GM18511 (cell line): Measurements from ENCODE around the gene SERAC1.

Source experiments
- ATAC-seq: cut with Tn5 transposase; IDR thresholded peaks from one replicate; pipeline ENCODE4 v1.9.1; 2021; ENCODE audit warnings: mild to moderate bottlenecking, moderate library complexity; ENCODE audit not compliant: unreplicated experiment

Gene SERAC1

GRCh38 chr6:158124288-158124687 is 43.8 kb downstream of the SERAC1 start:
- ATAC-seq: no peak

GRCh38 chr6:158122048-158122447 is 46.0 kb downstream of the SERAC1 start:
- no peak for ATAC-seq

GRCh38 chr6:158121335-158121734 is 46.7 kb downstream of the SERAC1 start:
- ATAC-seq: no peak

- no peak for ATAC-seq
Measured at GRCh38 chr6:158118886-158119285, 49.2 kb downstream of the SERAC1 start.

- ATAC-seq: no peak
Measured at GRCh38 chr6:158115508-158115907, 52.6 kb downstream of the SERAC1 start.

GRCh38 chr6:158115102-158115501 is 53.0 kb downstream of the SERAC1 start:
- ATAC-seq: no peak

DNA sequence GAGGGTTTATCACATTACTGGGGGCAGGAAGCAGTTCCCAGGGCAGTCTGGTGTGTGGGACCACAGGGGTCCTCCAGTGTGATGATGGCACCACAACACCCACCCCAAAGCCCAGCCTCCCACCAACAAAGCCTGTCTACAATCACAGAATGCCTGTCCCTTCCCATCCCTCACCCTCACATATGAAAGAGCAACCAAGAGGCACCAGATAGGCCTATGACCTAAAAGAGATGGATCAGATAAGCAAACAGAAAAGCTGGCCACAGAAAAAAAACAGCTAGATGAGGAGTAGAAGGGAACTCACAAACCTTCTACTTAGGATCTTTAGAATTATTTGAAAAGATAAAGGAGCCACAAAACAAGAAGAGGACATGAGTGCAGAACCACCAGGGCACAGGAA is 54.3 kb downstream of the SERAC1 start:
- ATAC-seq: no peak

DNA sequence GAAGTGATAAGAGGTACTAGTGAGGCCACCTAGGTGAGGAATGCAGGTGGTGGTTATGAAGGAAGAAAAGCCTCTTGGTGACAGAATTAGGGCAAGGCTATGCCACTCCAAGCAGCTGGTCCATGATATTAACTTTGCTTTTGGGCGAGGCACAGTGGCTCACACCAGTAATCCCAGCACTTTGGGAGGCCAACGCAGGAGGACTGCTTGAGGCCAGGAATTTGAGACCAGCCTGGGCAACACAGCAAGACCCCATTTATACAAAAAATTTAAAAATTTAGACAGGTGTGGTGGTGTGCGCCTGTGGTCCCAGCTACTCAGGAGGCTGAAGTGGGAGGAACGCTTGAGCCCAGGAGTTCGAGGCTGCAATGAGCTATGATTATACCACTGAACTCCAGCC is 56.1 kb downstream of the SERAC1 start:
- ATAC-seq: no peak

GRCh38 chr6:158110986-158111385 is 57.1 kb downstream of the SERAC1 start:
- no peak for ATAC-seq

DNA sequence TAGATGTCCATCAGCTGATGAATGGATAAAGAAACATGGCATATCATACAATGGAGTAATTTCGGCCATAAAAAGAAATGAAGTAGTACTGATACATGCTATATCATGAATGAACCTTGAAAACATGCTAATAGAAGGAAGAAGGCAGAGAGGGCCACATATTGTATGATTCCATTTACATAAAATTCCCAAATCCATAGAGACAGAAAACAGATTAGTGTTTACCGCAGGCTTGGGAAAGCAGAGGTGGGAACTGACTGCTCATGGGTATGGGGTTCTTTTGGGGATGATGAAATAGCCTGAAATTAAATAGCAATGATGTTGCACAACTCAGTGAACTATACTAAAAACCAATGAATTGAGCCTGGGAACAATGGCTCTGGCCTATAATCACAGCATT is 58.3 kb downstream of the SERAC1 start:
- ATAC-seq: no peak

- no peak for ATAC-seq
Measured at GRCh38 chr6:158104696-158105095, 63.4 kb downstream of the SERAC1 start.

GRCh38 chr6:158103228-158103627 is 64.8 kb downstream of the SERAC1 start:
- ATAC-seq: no peak

- ATAC-seq: no peak
Measured at GRCh38 chr6:158095671-158096070, 72.4 kb downstream of the SERAC1 start.

DNA sequence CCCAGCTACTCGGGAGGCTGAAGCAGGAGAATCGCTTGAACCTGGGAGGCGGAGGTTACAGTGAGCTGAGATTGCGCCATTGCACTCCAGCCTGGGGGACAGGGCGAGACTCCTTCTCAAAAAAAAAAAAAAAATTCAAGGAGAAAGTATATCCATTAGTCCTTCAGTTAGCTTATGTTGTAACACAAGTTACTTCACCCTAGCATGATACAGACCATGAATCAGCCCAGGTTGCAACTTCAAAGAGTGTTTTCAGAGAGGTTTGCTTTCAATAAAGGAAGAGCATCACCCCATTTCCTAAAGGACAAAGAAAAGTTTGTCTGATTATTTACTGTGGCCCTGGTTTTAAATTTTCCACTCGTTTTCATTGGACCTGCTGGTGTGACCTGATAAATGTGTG is 73.0 kb downstream of the SERAC1 start:
- ATAC-seq: no peak

DNA sequence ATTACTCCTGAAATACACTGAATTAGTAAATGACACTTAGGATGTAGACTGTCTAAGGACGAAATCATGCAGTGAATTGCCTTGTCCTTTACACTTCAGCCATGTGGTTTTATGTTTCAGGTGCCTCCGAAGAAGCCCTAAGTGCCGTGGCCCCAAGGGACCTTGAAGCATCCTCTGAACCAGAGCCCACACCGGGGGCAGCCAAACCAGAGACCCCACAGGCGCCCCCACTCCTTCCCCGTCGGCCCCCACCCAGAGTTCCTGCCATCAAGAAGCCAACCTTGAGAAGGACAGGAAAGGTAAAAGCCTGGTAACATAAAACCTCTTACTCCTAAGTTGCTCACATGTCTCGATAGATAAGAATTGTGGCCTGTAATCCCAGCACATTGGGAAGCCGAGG is 75.3 kb downstream of the SERAC1 start:
- ATAC-seq: no peak

GRCh38 chr6:158087224-158087867 is 80.7 kb downstream of the SERAC1 start:
- no peak for ATAC-seq

- ATAC-seq: peak; percentile 78
Measured at GRCh38 chr6:158086504-158087223, 81.4 kb downstream of the SERAC1 start.

- no peak for ATAC-seq
Measured at GRCh38 chr6:158086054-158086503, 82.0 kb downstream of the SERAC1 start.

GRCh38 chr6:158085261-158086053 is 82.6 kb downstream of the SERAC1 start:
- no peak for ATAC-seq

DNA sequence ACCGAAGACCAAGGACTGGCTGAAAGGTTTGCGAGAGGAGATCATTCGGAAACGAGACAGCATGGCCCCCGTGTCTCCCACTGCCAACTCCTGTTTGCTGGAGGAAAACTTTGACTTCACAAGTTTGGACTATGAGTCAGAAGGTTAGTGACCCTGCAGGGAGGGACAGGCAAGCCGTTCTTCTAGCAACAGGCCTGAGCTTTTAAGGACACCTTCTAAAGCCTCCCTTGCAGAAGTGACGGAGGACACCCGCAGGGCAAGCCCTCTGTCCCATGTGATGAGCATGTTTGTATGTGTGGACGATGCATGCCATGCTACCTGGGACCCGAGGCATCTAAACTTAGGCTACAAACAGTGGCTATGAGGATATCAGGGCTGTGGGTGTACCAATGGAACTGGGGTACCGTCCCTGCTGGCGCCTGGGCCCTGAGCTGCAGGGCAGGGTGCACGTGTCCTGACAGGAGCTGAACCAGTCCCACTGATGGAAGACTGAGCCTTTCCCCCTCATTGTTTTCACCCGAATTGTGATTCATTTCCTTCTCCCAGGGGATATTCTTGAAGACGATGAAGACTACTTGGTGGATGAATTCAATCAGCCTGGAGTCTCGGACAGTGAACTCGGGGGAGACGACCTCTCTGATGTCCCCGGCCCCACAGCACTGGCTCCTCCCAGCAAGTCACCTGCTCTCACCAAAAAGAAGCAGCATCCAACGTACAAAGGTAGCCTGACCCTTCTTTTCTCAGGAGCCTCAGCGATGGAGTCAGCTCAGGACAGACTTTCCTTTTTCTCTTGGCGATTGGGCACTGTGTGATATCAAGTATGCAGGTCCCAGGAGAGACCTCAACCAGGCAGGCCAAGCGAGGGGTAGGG is 84.4 kb downstream of the SERAC1 start:
- no peak for ATAC-seq

- ATAC-seq: no peak
Measured at GRCh38 chr6:158081657-158081935, 86.5 kb downstream of the SERAC1 start.
